Measurements from ENCODE around the gene ACTN4. TPM values are rescaled to one million over a fixed set of nuclear protein-coding genes. Genes with fewer than 3 reads are reported as not detected.

Gene ACTN4
- total and polyA plus RNA-seq, 2 of the 4 experiments (the other 2 are of a cell fraction) = 541 to 659 TPM

GRCh38 chr19:38726284-38726673 lies 78.8 kb downstream of the ACTN4 start:
- no TSS peak for BruUV-seq (replicated peaks)
- dilution Hi-C loops (cut with HindIII; ENCODE audit: low sequenced_read_pairs, unreplicated experiment) = no loop called here

More at GRCh38 chr19:38726284-38726673, 78.8 kb downstream of the ACTN4 start:
- peaks cover 17% of the 10 kb centered on the region for H4K20me1 ChIP-seq (ENCODE audit: insufficient read depth, low read length)
- H2BK120ac ChIP-seq (ENCODE audit: low read depth, low read length) = no peak overlapping the region
- H2BK5ac ChIP-seq (ENCODE audit: low read depth, low read length, poor library complexity, severe bottlenecking) = no peak overlapping the region
- no peak overlapping the region for H3K18ac ChIP-seq (ENCODE audit: low read depth, low read length)
- H3K4me2 ChIP-seq (ENCODE audit: low read depth, low read length) = no peak overlapping the region
- H3K4ac ChIP-seq (ENCODE audit: low read depth, low read length) = no peak overlapping the region
- peaks cover 88% of the 10 kb centered on the region for H3K36me3 ChIP-seq (ENCODE audit: control insufficient read depth, insufficient read depth, low read length)
- no peak overlapping the region for H4K91ac ChIP-seq (ENCODE audit: insufficient read depth, low read depth, low read length)
- H3K27me3 ChIP-seq (ENCODE audit: control insufficient read depth, insufficient read depth, low read length) = no peaks in the 10 kb centered on the region
- no peaks in the 10 kb centered on the region for H3K9me3 ChIP-seq (ENCODE audit: control insufficient read depth, insufficient read depth, low read length)
- H3K23ac ChIP-seq (ENCODE audit: low read depth, low read length) = no peak overlapping the region
- H2AFZ ChIP-seq (replicated peaks; ENCODE audit: low read length, poor library complexity) = no peak overlapping the region
- no peak overlapping the region for H3K9ac ChIP-seq (ENCODE audit: low read depth, low read length)
- peaks cover 30 to 51% of the 10 kb centered on the region in 2 experiments for H3K79me1 ChIP-seq (ENCODE audit: low read depth in 1 of 2, low read length in 2 of 2)
- POLR2A ChIA-PET (ENCODE audit: unreplicated experiment) = no interaction called here
- H2AK9ac ChIP-seq (replicated peaks; ENCODE audit: low read depth, low read length, poor library complexity) = no peak overlapping the region
- no peak overlapping the region for H2BK15ac ChIP-seq (ENCODE audit: low read depth, low read length)
- H3K4me1 ChIP-seq (ENCODE audit: control insufficient read depth, insufficient read depth, low read length) = 0 out of 2 replicates have a peak, but pooled peaks cover 2% of the 10 kb centered on the region
- DNase-seq (no peak), ATAC-seq (ENCODE audit: low read depth) (no peak)
- H4K8ac ChIP-seq (ENCODE audit: low read depth in 2 of 2, low read length in 2 of 2) = no peak overlapping the region
- TF ChIP-seq NFE2L2 (IDR thresholded peaks at IDR 0.05; ENCODE audit: low read depth, low read length) = no peak
- no peak for TF ChIP-seq MAFK (IDR thresholded peaks at IDR 0.05; ENCODE audit: low read depth, low read length)
- no peak for TF ChIP-seq SMC3 (IDR thresholded peaks at IDR 0.05; ENCODE audit: low read depth, low read length)
- no peak for TF ChIP-seq CEBPB (IDR thresholded peaks at IDR 0.05; ENCODE audit: low read depth, low read length)
- TF ChIP-seq CHD1 (IDR thresholded peaks at IDR 0.05; ENCODE audit: low read depth, low read length) = no peak
- no peak for TF ChIP-seq RCOR1 (IDR thresholded peaks at IDR 0.05; ENCODE audit: insufficient replicate concordance, low read length)
- TF ChIP-seq POLR2A (IDR thresholded peaks at IDR 0.05; ENCODE audit: low read depth, low read length) = no peak
- no peak for TF ChIP-seq RAD21 (IDR thresholded peaks at IDR 0.05; ENCODE audit: low read length)
- TF ChIP-seq BHLHE40 (IDR thresholded peaks at IDR 0.05; ENCODE audit: low read depth, low read length) = no peak
- no peak for TF ChIP-seq CTCF (conservative IDR thresholded peaks at IDR 0.05; ENCODE audit: low read depth, low read length)
- TF ChIP-seq ELK1 (IDR thresholded peaks at IDR 0.05; ENCODE audit: borderline replicate concordance, low read depth, low read length) = no peak
- TF ChIP-seq MAZ (IDR thresholded peaks at IDR 0.05; ENCODE audit: borderline replicate concordance, low read depth, low read length) = no peak
- no peak for TF ChIP-seq MXI1 (IDR thresholded peaks at IDR 0.05; ENCODE audit: borderline replicate concordance, low read depth, low read length)
- TF ChIP-seq RFX5 (IDR thresholded peaks at IDR 0.05; ENCODE audit: low read depth, low read length) = no peak
- H3K27ac ChIP-seq (ENCODE audit: insufficient read depth, low read length) = no peak overlapping the region
- H3K14ac ChIP-seq (replicated peaks; ENCODE audit: low read depth, low read length) = no peak overlapping the region
- CTCF ChIA-PET = no interaction called here
- 90% methylated on average over 6 of the region's 6 CpGs; no CpG with 5 or more reads in 1 of the 2 experiments for WGBS, 2 experiments (ENCODE audit: extremely low coverage in 2 of 2, insufficient read length in 1 of 2)
- H4K5ac ChIP-seq (ENCODE audit: low read depth, low read length) = no peak overlapping the region
- no peak overlapping the region for H3K4me3 ChIP-seq (ENCODE audit: insufficient read depth, low read depth, low read length)
- no peak overlapping the region for H2AK5ac ChIP-seq (ENCODE audit: low read depth, low read length)
- H2BK20ac ChIP-seq (ENCODE audit: low read depth, low read length) = no peak overlapping the region
- in situ Hi-C loops (cut with MboI; ENCODE audit: low sequenced_read_pairs) = loop anchor here (25.0 kb wide), 1 partner anchor 186 kb away; the partner anchor contains the start of gene CCER2
- H3K56ac ChIP-seq (ENCODE audit: extremely low read depth, insufficient read depth, low read length) = no peak overlapping the region
- no peaks in the 10 kb centered on the region for H3K9me1 ChIP-seq (ENCODE audit: insufficient read depth, low read length)
- intact Hi-C loops (cut with micrococcal nuclease) = no loop called here

Data from IMR-90 (cell line).